GM19463 (cell line): ENCODE data around the gene HINT3.
"Not testable (repeated sequence)": the region's sequence is repeated elsewhere in the genome, so short reads cannot be mapped to it uniquely, and the experiment has no call there.

Experiments used
- ATAC-seq: cut with Tn5 transposase; IDR thresholded peaks from one replicate; pipeline ENCODE4 v1.9.1; 2021; ENCODE audit warnings: mild to moderate bottlenecking, moderate library complexity; ENCODE audit not compliant: unreplicated experiment

HINT3 gene

DNA sequence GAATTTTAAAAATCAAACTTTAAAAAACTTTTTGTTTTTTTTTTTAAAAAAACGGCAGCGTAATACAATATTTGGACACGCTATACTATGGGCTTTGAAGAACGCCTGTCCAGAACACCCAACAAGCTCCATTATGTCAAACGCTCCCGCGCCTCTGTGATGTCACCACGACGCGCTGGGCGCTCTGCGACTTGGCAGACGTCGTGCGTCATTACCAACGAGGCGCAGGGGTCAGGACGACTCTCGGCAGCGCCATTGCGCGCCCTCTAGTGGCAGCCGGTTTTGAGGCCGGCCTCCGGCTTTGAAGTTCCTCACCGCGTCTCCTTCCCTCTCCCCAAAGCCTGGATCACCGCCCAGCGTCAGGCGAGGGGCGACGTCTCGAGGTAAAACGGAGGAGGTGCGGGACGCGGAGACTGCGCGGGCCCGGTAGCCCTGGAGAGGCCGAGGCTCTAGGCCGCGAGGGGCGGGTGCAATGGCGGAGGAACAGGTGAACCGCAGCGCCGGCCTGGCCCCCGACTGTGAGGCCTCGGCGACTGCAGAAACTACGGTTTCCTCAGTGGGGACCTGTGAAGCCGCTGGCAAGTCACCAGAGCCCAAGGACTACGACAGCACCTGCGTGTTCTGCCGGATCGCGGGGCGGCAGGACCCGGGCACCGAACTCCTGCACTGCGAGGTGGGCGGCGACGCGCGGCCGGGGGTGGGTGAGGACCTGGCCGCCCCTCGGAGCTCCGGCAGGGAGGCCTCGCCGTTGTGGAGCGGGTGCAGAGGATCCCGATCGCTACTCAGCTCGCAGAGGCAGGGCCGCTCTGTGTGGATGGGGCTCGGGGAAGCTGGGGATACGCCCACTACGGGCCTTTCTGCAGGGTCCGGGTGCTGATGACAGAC is at the start of gene HINT3:
HINT3 (plus strand) TSS at position 265 of the 885 bp plus-strand sequence; CDS start at position 473, 208 bp downstream.
- ATAC-seq = peak; percentile 87

DNA sequence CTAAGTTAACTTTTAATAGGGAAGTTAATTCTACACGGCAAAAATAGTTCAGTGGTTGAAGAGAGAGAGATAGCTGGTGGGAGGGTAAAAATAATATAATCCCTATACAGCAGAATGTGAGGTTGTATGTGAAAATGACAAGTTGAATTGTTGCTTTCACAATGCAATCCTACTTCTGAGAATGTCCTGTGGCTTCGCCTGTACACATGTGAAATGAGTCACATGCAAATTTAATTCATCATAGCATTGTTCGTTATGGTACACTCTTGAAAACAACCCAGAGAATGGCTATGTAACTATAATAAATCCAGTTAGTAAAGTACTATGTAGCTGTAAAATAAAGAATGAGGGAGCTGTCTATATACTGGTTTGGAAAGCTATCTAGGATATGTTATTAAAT is 46.0 kb upstream of the HINT3 start:
- peak; percentile 99 for ATAC-seq

DNA sequence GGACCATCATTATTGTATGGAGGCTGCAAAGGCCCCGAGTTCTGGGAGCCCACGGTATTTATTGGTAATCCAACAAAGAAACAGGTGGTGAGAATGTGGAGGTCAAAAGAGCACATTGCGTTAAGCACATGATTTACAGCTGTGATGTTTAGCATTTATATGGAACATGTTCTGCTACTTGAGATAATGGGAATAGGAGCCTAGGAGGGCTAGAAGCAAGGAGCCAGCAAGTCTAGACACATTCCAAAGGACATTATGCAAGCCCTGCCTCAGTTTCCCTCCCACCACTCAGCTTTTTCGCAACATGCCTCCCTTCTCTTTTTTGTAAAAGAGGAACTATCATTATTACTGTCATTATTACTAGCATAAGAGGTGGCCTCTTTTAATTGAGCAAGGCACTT is 45.5 kb upstream of the HINT3 start:
- peak; percentile 9 for ATAC-seq

DNA sequence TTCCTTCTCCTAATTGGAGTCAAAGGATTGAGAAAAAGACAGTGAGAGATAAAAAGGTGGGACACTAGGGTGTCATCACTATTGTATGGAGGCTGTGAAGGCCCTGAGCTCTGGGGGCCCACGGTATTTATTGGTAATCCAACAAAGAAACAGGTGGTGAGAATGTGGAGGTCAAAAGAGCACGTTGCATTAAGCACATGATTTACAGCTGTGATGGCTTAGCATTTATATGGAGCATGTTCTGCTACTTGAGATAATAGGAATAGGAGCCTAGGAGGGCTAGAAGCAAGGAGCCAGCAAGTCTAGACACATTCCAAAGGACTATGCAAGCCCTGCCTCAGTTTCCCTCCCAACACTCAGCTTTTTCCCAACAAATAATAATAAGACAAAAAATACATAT is 44.1 kb upstream of the HINT3 start:
- not testable (repeated sequence) for ATAC-seq

DNA sequence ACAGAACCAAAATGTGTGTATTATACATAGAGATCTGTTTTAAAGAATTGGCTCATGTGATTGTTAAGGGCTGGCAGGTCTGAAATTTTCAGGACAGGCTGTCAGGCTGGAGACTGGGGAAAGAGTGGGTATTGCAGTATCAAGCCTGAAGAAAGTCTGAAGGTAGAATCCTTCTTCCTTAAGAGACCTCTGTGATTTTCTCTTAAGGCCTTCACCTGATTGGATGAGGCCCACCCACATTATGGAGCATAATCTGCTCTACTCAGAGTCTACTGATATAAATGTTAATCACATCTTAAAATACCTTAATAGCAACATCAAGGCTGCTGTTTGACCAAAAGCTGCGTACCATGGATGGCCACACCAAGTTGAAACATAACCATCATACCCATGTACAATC is 43.4 kb upstream of the HINT3 start:
- no peak for ATAC-seq

DNA sequence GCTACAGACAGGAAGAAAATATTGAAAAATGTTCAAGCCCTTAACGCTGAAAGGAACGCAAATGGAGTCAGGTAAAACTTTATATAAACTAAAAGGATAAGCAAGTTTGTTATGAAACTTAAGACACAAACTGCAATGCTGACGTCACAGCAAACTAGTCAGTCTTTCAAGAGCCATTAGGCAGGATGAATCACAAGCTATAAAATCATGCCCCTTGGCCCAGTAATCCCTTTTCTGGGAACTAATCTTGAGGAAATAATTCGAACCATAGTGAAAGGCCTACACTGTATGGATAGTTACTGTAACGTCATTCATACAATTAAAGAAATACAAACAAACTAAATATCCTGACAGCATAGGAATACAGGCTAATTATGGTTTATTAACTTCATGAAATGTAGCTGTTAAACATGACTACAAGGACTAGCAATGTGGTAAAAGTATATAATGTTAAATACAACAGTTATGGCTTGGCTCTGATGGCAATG is 42.7 kb upstream of the HINT3 start:
- no peak for ATAC-seq

DNA sequence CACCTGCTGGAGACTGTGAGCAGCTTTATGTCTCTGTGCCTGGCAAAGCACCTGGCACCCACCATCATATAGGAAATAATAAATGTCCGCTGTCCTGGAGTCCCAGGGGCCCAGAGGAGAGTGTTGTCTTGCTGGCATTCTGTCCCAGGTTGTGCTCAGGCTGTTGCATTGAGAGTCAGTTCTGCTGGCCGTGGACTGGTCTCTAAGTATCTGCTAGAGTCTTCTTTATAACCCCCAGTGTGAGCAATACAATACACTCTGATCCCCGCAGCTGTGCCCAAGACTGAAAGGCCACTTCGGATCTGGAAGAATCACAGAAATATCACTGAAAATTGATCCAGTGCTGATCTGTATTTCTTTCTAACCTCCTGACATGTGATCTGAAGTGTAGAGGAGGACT is 38.3 kb upstream of the HINT3 start:
- ATAC-seq = no peak

DNA sequence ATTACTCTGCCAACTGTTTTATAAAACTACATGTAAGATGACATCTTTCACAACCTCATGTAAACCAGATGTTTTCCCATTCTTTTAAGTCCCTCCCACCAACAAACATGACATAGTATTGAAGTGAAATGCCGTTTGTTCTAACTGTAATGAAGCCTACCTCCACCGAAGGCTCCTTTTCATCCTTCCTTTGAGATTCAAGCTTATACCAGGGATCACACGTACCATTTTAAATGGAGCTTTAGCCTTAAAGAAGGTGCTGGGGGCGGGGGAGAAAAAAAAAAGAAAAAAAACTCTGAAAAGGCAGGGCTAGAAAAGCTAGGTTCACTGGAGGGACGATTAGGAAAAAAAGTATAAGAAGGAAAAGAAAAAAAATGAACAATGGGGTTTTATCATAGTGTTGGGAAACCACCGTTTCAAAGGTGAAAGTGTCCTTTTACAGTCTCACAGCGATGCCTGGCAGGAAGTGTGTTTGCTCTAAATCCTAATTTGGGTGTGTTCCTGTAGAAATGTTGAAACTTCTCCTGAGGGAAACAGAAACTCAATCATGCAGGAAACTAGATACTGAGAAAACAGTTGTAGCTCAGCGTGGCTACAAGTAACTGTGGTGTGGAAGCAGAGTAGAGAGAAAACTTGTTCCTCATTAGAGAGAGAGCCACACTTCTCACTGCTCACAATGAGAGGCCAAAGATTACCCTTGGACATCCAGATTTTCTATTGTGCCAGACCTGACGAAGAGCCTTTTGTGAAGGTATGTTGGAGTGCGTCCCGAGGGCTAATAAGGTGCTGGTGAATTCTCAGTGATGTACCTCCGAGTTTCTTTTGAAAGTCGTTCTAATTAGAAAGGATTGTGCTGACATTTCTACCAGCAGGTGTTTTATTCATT is 37.6 kb upstream of the HINT3 start:
- peak; percentile 94 for ATAC-seq

DNA sequence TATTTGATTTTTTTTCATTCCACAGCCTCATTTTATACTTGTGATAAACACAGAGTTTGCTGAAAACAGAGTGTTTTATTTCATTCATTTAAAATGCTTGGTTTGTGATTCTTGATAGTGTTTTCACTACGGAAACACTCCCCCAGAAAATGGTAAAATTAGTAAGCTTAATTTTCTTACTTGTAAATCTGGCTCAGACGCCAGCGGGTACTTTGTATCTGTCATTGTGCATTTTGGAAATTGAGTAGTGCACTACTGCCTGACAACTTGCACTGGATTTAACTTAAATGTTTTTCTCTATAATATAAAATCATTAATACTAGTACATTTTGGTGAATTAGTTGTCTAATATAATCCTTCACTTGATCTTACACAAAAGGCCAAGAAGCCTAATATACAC is 37.0 kb upstream of the HINT3 start:
- peak; percentile 2 for ATAC-seq

DNA sequence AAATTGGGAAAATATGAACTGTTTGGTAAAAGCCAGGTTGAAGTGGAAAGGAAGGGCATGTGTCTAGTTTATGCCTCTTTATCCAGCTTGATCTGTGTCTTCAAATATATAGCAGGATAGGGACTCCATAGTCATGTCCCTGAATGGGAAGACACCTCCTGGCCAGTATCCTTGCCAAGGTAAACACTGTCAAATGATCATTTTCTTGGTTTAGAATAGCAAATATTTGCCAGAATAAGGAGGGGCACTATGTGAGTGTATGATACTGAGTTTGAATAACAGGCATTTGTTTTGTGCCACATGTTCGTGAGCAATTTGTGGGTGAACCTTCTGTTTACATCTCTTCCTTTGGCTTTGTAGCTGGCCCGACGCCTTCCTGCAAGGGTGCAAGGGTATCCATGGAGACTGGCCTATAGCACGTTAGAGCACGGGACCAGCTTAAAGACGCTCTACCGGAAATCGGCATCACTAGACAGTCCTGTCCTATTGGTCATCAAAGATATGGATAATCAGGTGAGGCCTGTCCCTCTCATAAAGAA is 34.2 kb upstream of the HINT3 start:
- no peak for ATAC-seq

DNA sequence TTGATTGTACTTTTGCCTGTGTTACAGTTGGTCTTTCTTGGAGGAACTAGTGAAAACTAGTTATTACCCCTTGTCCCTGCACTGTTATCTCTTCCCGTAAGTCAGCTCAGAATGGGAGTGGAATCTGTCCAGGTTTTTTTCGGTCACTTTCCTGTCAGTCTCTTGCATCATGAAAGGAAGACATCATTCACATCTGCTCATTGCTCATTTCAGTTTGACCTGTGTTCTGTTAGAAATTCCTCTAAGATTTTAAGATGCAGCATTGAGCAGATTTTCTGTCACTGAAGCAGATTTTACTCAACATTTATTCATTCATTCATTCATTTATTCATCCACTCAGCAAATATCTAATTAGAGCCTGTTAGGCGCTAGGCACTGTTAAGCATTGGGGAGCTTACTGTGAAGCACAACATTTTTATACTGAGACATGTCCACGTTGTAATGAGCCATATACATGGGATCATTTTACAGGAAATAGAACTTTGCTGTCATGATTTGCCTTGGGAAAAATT is 33.1 kb upstream of the HINT3 start:
- ATAC-seq = no peak

DNA sequence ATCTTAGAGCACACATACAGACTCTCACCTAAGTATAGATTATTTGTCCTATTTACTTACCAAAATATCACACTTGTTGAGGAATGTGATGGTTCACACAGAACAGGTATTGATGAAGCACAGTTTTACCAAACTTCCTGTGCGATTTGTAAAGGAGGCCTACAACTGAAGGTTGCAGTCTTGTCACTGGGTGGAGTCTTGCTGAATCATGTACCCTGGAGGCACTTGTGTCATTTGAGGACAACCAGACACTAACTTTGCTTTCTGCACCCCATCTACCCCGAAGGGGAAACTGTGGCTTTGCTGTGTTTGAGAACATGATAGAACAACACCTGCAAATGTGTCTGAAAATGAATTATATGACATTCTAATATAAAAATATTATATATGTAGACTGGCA is 32.4 kb upstream of the HINT3 start:
- ATAC-seq = no peak

DNA sequence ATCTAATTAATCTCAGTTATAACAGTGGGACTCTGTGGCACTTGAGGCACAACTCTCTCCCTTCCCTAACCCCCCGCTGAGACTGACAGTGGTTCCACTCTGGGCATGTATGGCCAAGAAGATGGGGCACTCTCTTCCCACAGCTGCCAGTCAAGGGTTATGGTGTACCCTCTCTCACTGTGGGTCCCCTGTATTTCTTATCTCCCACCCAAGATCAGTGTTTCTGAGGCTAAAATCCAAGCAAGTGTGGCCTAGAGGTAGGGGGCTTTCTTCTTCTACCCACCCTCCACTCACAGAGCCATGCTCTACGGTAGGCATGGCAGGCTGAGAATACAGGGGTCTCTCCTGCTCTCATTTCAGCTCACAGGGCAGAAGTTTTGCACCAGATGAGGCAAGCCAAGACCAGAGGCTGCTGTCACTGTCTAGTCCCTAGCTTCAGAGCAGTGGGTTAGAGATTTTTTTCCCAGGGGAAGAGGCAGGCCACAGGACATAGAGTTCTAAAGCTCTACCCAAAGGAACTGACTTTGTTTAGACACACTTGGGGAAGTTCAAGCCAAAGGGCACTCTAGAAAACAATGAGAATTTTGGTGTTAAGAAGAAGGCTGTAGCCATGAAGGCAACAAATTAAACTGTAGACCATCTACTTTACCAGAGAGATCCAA is 31.7 kb upstream of the HINT3 start:
- no peak for ATAC-seq

DNA sequence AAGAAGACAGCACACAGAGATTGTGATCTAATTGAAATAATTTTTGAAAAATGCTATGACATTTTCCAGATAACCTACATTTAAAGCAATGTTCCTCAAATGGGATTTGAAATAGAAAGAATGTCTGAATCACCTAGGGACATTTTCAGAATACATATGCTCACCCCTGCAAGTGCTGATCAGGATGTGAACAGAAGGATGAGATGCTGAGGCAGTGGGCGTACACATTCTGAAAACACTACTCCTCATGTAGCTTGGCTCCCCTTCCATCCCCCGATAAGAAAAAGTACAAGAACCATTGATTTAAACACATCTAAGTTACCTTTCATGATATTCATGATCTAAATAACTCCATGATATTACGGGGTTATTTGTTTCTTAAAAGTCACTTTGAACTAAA is 29.9 kb upstream of the HINT3 start:
- ATAC-seq = no peak

DNA sequence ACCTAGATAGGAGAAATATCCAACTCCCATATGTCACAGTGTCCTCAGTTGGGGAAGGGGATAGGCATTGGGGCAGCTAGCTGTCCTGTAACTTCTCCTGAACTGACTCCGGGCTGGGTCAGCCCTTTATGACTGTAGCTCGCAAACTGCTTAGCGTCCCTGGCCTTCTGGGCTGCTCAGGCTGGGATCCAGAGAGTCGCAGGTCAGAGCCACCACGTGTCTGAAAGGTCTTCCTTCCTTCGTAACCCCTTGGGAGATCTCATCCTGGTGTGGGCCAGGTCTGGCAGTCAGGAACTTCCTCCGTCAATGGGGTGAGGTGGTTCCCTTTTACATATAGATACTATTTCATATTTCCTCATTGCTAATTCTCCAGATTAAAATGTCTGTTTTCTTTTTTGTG is 28.8 kb upstream of the HINT3 start:
- ATAC-seq = no peak

DNA sequence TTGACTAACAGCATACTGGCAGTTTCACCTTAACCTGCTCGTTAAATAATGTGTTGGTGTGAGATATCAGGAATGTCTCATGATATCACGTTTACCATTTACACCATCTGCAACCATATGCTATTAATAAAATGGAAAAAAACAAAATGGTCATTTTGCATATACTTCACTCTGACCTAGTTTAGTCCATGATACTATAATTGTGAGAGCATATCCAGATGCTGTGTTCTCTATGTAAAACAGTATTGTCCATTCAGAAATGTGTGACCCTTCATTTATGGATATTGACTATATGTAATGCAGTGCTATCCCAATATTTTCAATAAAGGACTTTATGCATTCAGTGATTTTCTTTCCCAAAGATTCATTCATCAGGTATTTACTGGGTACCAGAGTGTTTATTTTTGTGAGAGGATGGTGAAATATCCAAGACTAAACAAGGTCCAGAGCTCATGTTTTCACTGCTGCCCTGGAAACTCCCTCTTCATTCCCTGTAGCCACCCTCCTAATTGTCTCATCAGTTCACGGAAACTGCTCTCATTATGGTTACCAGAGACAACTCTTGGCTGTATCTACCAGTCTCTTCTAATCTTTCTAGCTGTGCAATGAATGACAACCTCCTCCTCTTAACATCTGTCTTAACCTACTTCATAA is 25.7 kb upstream of the HINT3 start:
- no peak for ATAC-seq

DNA sequence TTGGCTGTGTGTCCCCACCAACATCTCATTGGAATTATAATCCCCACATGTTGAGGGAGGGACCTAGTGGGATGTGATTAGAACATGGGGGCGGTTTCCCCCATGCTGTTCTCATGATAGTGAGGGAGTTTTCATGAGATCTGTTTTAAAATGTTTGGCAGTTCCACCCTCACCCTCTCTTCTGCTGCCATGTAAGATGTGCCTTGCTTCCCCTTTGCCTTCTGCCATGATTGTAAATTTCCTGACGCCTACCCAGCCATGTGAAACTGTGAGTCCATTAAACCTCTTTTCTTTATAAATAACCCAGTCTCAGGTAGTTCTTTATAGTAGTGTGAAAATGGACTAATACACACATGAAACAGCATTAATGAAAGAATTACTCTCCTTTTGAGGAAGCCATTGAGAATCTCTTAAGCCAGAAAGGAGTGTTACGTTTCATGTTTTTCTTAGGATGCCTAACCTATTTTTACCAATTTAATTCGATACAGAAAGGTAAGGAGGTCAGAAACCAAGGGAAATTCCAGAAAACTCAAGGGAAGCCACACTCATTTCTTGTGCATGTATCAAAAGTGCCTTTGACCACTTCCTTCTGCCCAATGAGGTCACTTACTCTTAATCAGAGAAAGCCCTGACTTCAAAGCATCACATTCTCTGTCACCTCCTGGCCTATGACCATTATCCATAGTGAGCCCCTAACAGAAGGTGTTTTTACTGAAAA is 24.7 kb upstream of the HINT3 start:
- ATAC-seq = peak; percentile 82

DNA sequence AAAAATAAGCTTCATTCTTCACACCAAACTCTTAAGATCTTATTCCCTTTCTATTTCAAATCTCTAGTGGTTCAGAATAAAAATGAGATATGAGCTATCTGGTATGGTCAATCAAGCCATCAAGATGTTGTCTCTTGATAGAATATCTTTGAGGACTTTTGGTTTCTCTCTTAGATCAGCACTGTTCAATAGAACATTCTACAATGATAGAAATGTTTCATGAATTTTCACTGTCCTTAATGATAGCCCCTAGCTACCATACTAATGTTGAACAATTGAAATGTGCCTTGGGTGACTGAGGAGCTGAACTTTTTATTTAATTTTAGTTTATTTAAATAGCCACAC is 24.1 kb upstream of the HINT3 start:
- no peak for ATAC-seq

DNA sequence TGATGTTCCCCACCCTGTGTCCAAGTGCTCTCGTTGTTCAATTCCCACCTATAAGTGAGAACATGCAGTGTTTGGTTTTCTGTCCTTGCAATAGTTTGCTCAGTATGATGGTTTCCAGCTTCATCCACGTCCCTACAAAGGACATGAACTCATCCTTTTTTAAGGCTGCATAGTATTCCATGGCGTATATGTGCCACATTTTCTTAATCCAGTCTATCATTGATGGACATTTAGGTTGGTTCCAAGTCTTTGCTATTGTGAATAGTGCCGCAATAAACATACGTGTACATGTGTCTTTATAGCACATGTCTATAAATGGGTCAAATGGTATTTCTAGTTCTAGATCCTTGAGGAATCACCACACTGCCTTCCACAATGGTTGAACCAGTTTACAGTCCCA is 21.1 kb upstream of the HINT3 start:
- not testable (repeated sequence) for ATAC-seq

DNA sequence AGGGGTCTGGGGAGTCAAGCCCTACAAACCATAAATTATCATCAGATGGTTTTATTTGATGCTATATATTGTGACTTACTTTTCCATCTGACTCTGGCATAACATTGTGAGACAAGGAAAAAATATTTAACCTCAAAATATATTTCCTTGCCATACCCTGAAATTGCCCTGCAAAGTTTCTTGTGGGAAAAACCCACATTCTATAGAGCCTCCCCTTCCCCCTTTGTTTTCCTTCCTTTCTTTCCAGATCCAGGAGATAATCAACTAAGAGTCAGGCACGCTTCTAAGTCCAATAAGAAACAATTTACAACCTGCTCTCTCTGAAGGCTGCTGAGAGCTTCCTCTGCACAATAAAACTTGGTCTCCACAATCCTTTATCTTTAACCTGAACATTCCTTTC is 17.5 kb upstream of the HINT3 start:
- no peak for ATAC-seq
